ENCODE results near the gene PIGK.

PIGK gene

GRCh38 chr1:77232829-77233228 is 13.6 kb upstream of the PIGK start:
- TF ChIP-seq CTCF (IDR thresholded peaks at IDR 0.05): no peak
- Histone ChIP-seq H3K36me3 (no peaks in the 10 kb centered on the region), H3K4me1 (no peaks in the 10 kb centered on the region), H3K4me3 (no peak overlapping the region), H3K9me3 (peaks cover 0 to 8% (median 0%) of the 10 kb centered on the region in 3 donors), H3K27me3 (no peaks in the 10 kb centered on the region), H3K27ac (no peak overlapping the region)
- no peak for DNase-seq
- intact Hi-C loops (cut with DNase I; ENCODE audit: low total_unique reads): no loop called here

- Histone ChIP-seq H3K36me3 (no peaks in the 10 kb centered on the region), H3K9me3 (peaks cover 0 to 8% (median 0%) of the 10 kb centered on the region in 3 donors), H3K4me3 (no peak overlapping the region), H3K27me3 (no peaks in the 10 kb centered on the region), H3K4me1 (no peaks in the 10 kb centered on the region), H3K27ac (no peak overlapping the region)
- intact Hi-C loops (cut with DNase I; ENCODE audit: low total_unique reads): no loop called here
- no peak for TF ChIP-seq CTCF (IDR thresholded peaks at IDR 0.05)
- no peak for DNase-seq
These were observed 10.8 kb upstream of the PIGK start for GRCh38 chr1:77230051-77230450.

DNA sequence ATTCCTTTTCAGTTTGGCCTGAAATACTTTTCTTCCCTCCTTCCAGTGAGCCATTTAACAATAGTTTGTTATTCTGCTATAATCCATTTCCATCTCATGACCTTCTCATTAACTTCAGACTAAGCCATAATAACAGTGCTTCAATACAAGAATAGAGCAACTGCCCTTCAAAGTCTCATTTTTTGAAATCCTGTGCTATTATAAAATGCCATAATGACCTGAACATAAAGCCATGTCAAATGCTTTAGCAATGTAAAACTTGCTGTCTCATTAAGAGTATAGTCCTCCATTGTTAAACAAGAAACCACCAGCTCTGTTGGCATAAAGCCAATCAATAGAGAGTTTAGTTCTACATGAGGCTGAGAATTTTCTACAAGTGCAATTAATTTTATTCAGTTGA is 9.6 kb upstream of the PIGK start:
- no peak for DNase-seq
- H3K9me3 ChIP-seq: peaks cover 0 to 8% (median 0%) of the 10 kb centered on the region in 3 donors
- H3K27ac ChIP-seq: no peak overlapping the region
- H3K36me3 ChIP-seq: no peaks in the 10 kb centered on the region
- no peaks in the 10 kb centered on the region for H3K4me1 ChIP-seq
- no peak for TF ChIP-seq CTCF (IDR thresholded peaks at IDR 0.05)
- intact Hi-C loops (cut with DNase I; ENCODE audit: low total_unique reads): no loop called here
- no peak overlapping the region for H3K4me3 ChIP-seq
- H3K27me3 ChIP-seq: no peaks in the 10 kb centered on the region

- no peak for TF ChIP-seq CTCF (IDR thresholded peaks at IDR 0.05)
- no peaks in the 10 kb centered on the region for H3K4me1 ChIP-seq
- H3K27me3 ChIP-seq: no peaks in the 10 kb centered on the region
- H3K9me3 ChIP-seq: no peaks in the 10 kb centered on the region
- no peaks in the 10 kb centered on the region for H3K36me3 ChIP-seq
- H3K4me3 ChIP-seq: no peak overlapping the region
- intact Hi-C loops (cut with DNase I; ENCODE audit: low total_unique reads): no loop called here
- no peak for DNase-seq
- no peak overlapping the region for H3K27ac ChIP-seq
These were observed 8.2 kb upstream of the PIGK start for GRCh38 chr1:77227381-77227780.

- Histone ChIP-seq H3K4me1 (peaks cover 0 to 25% (median 0%) of the 10 kb centered on the region in 4 donors), H3K9me3 (no peaks in the 10 kb centered on the region), H3K27me3 (no peaks in the 10 kb centered on the region), H3K36me3 (no peaks in the 10 kb centered on the region), H3K4me3 (no peak overlapping the region), H3K27ac (no peak overlapping the region)
- DNase-seq: no peak
- intact Hi-C loops (cut with DNase I; ENCODE audit: low total_unique reads): no loop called here
- TF ChIP-seq CTCF (IDR thresholded peaks at IDR 0.05): no peak
These were observed 3.3 kb upstream of the PIGK start for GRCh38 chr1:77222496-77222895.

Data from tibial artery (tissue), 4 donors.